Tibial nerve (tissue), 4 donors: ENCODE results near the gene NSD1. TPM values are rescaled to one million over a fixed set of nuclear protein-coding genes. Genes with fewer than 3 reads are reported as not detected.
A peak's percentile ranks its signal among the peaks of the same experiment; 100 is the strongest.
"Not testable (repeated sequence)": the region's sequence is repeated elsewhere in the genome, so short reads cannot be mapped to it uniquely, and the experiment has no call there.

Experiments used
- DNase-seq, 2 donors: peaks; one replicate each; pipeline ENCODE4 v3.0.0-alpha.2; 2019; ENCODE audit warnings: low spot score in 2 of 2
- H3K27ac ChIP-seq, 4 donors: fragments of 200-600 bp; sonication (generic) in 3 of 4; one replicate each; pipeline ENCODE4 v1.5.1; 2017 to 2019; ENCODE audit warnings: mild to moderate bottlenecking in 1 of 4
- H3K27me3 ChIP-seq, 2 donors: fragments of 200-600 bp; sonication (generic) in 1 of 2; one replicate each; pipeline versions ENCODE4 v1.5.1 to v1.6.0; 2017 to 2019
- H3K36me3 ChIP-seq, 3 donors: fragments of 200-600 bp; sonication (generic); one replicate each; pipeline ENCODE4 v1.5.1; 2018 to 2019
- H3K4me1 ChIP-seq, 4 donors: fragments of 200-600 bp; sonication (generic) in 3 of 4; one replicate each; pipeline ENCODE4 v1.5.1; 2017 to 2019
- H3K4me3 ChIP-seq, 4 donors: fragments of 200-600 bp; sonication (generic) in 3 of 4; one replicate each; pipeline ENCODE4 v1.5.1; 2017 to 2019; ENCODE audit warnings: mild to moderate bottlenecking in 1 of 4, moderate library complexity in 1 of 4
- H3K9me3 ChIP-seq, 4 donors: fragments of 200-600 bp; sonication (generic) in 3 of 4; one replicate each; pipeline ENCODE4 v1.5.1; 2017 to 2019
- CTCF ChIP-seq, 5 experiments: fragments of 200-600 bp in 3 of 5; fragments of 450-650 bp in 2 of 5; sonication (generic) in 3 of 5; IDR thresholded peaks; one replicate each; pipeline ENCODE4 v1.5.1; 2016 to 2019; ENCODE audit warnings: antibody characterized with exemption in 5 of 5, mild to moderate bottlenecking in 3 of 5, moderate library complexity in 2 of 5
- EP300 ChIP-seq, 2 donors: sonication (generic); formaldehyde crosslinking; IDR thresholded peaks; one replicate each; pipeline ENCODE4 v1.6.1; 2017; ENCODE audit warnings: antibody characterized with exemption in 2 of 2, mild to moderate bottlenecking in 1 of 2
- POLR2A ChIP-seq, 2 donors: fragments of 450-650 bp; IDR thresholded peaks; one replicate each; pipeline ENCODE4 v1.6.1; 2017; ENCODE audit warnings: antibody characterized with exemption in 2 of 2, mild to moderate bottlenecking in 2 of 2, moderate library complexity in 2 of 2
- WGBS, 2 donors: methylation state at CpG; one replicate each; pipeline ENCODE4 v1.1.5; 2018; 5-methylcytosine and 5-hydroxymethylcytosine counted together
- total RNA-seq, 4 donors: library from RNA; depleted of rRNA; stranded (reverse); fragments of >200 nt; gene quantifications; one replicate each; pipeline ENCODE4 v1.1.0, GENCODE V29; 2016

Gene NSD1
- total RNA-seq, 4 donors from 2014 or later, result 36.6 to 51.3 (median 40.7) TPM

GRCh38 chr5:177304392-177305119 lies 171.0 kb downstream of the NSD1 start:
- H3K27me3 ChIP-seq, result no peaks in the 10 kb centered on the region
- no peak for DNase-seq

GRCh38 chr5:177306103-177306640 lies 172.6 kb downstream of the NSD1 start:
- 80 to 94% methylated on average over 11 of the region's 11 CpGs for WGBS, 2 donors
- not testable (repeated sequence) for H3K9me3 ChIP-seq, H3K4me3 ChIP-seq, H3K27ac ChIP-seq, H3K27me3 ChIP-seq, DNase-seq
- Histone ChIP-seq H3K36me3 (peaks cover 0 to 44% (median 0%) of the 10 kb centered on the region in 3 donors), H3K4me1 (peaks cover 0 to 55% (median 33%) of the 10 kb centered on the region in 4 donors)

More at GRCh38 chr5:177304392-177305119, 171.0 kb downstream of the NSD1 start:
- TF ChIP-seq EP300 (IDR thresholded peaks at IDR 0.05), result no peak
- TF ChIP-seq POLR2A (IDR thresholded peaks at IDR 0.05), result no peak
- no peak for TF ChIP-seq CTCF (IDR thresholded peaks at IDR 0.05)
- 32 to 40% methylated on average over 17 to 19 of the region's 19 CpGs for WGBS, 2 donors
- Histone ChIP-seq H3K4me3 (peak overlapping the region; percentile 56 to 94 (median 74)), H3K9me3 (no peaks in the 10 kb centered on the region), H3K36me3 (peaks cover 0 to 45% (median 0%) of the 10 kb centered on the region in 3 donors), H3K4me1 (peaks cover 0 to 62% (median 41%) of the 10 kb centered on the region in 4 donors), H3K27ac (peak overlapping the region in 2 of 4 donors; percentile 87 to 89)

GRCh38 chr5:177306674-177307543 lies 173.3 kb downstream of the NSD1 start:
- H3K9me3 ChIP-seq, result no peaks in the 10 kb centered on the region
- no peak overlapping the region for H3K27ac ChIP-seq
- DNase-seq, result no peak
- H3K4me3 ChIP-seq, result no peak overlapping the region
- no peaks in the 10 kb centered on the region for H3K27me3 ChIP-seq
- peaks cover 0 to 55% (median 33%) of the 10 kb centered on the region in 4 donors for H3K4me1 ChIP-seq
- 68 to 76% methylated on average over 14 of the region's 15 CpGs for WGBS, 2 donors
- H3K36me3 ChIP-seq, result peaks cover 0 to 38% (median 0%) of the 10 kb centered on the region in 3 donors
- TF ChIP-seq EP300 (IDR thresholded peaks at IDR 0.05), result peak in 1 of 2 donors; percentile 65
- TF ChIP-seq CTCF (IDR thresholded peaks at IDR 0.05), result no peak
- TF ChIP-seq POLR2A (IDR thresholded peaks at IDR 0.05), result no peak

GRCh38 chr5:177307544-177308363 lies 174.2 kb downstream of the NSD1 start:
- H3K36me3 ChIP-seq, result peaks cover 0 to 38% (median 0%) of the 10 kb centered on the region in 3 donors
- no peak overlapping the region for H3K4me3 ChIP-seq
- H3K9me3 ChIP-seq, result no peaks in the 10 kb centered on the region
- no peak overlapping the region for H3K27ac ChIP-seq
- H3K4me1 ChIP-seq, result peaks cover 0 to 55% (median 31%) of the 10 kb centered on the region in 4 donors
- H3K27me3 ChIP-seq, result no peaks in the 10 kb centered on the region
- no peak for DNase-seq
- TF ChIP-seq EP300 (IDR thresholded peaks at IDR 0.05) (no peak), POLR2A (IDR thresholded peaks at IDR 0.05) (no peak)
- WGBS, 2 donors, result 80 to 81% methylated on average over 32 to 43 of the region's 43 CpGs

GRCh38 chr5:177308740-177309139 lies 175.2 kb downstream of the NSD1 start:
- peaks cover 0 to 38% (median 0%) of the 10 kb centered on the region in 3 donors for H3K36me3 ChIP-seq
- DNase-seq, result no peak
- H3K4me3 ChIP-seq, result no peak overlapping the region
- H3K4me1 ChIP-seq, result peaks cover 0 to 56% (median 32%) of the 10 kb centered on the region in 4 donors
- no peak overlapping the region for H3K27ac ChIP-seq
- TF ChIP-seq POLR2A (IDR thresholded peaks at IDR 0.05), result no peak
- no peak for TF ChIP-seq EP300 (IDR thresholded peaks at IDR 0.05)
- no peak for TF ChIP-seq CTCF (IDR thresholded peaks at IDR 0.05)
- H3K9me3 ChIP-seq, result no peaks in the 10 kb centered on the region
- 83 to 86% methylated on average over 11 of the region's 11 CpGs for WGBS, 2 donors
- H3K27me3 ChIP-seq, result no peaks in the 10 kb centered on the region
